PFSK-1 (cell line): Measurements from ENCODE around the gene TTBK1.

Experiments used
- FOXP2 ChIP-seq: optimal IDR thresholded peaks from 2 replicates; pipeline ENCODE3; 2011; ENCODE audit warnings: borderline replicate concordance, control low read depth, inconsistent platforms; ENCODE audit not compliant: insufficient read depth; ENCODE audit errors: extremely low read length, extremely low read depth
- POLR2AphosphoS5 ChIP-seq: IDR thresholded peaks from 2 replicates; pipeline ENCODE4 v1.6.1; 2012; ENCODE audit warnings: low read depth, mild to moderate bottlenecking, control low read depth, low read length, moderate library complexity
- REST ChIP-seq, 2 experiments: IDR thresholded peaks; 2 replicates each; pipeline versions ENCODE4 v1.6.1 to v1.8.0; 2011 to 2012; ENCODE audit warnings: low read depth in 2 of 2, low read length in 2 of 2, control low read depth in 1 of 2, inconsistent platforms in 1 of 2, mild to moderate bottlenecking in 1 of 2, moderate library complexity in 1 of 2; ENCODE audit not compliant: insufficient read depth in 1 of 2

- no peak for TF ChIP-seq POLR2AphosphoS5
- TF ChIP-seq REST (IDR thresholded peaks at IDR 0.05; ENCODE audit: insufficient read depth in 1 of 2, low read depth in 2 of 2, low read length in 2 of 2), result no peak
- no peak for TF ChIP-seq FOXP2
Measured at GRCh38 chr6:43277643-43278523, 34.6 kb downstream of the TTBK1 start.
